GM21390 (cell line): Measurements from ENCODE around the gene SMPD3.

ENCODE experiments used
- ATAC-seq: cut with Tn5 transposase; IDR thresholded peaks from one replicate; pipeline ENCODE4 v1.9.1; 2021; ENCODE audit not compliant: unreplicated experiment

SMPD3 gene

GRCh38 chr16:68436581-68436980 is 11.7 kb downstream of the SMPD3 start:
- ATAC-seq: no peak

DNA sequence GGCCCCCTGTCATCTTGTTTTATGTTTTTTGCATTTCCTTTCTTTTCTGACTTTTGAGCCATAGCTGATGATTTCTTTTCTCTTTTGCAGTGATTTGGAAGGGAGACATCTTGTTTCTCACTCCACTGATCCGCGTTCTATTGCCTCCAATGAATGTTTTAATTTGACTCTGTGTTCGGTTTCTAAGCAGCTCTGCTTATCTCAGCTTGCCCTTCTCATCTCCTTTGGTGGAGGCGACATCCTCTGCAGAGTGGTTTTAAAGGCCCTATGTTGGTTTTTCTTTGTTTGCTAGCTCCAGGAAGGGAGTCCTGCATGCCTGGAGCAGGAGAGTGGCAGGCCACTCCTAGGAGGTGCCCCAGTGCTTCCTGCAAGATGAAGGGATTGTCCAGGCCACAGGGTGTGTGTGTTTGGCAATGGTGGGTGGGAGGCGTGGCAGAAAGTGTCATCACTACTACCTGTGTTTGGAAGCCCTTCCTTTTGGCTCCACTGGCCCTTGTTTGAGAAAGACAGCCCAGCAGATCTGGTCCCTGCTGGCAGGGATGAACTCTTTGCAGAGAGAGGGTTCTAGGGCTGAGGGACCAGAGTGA is 13.6 kb downstream of the SMPD3 start:
- ATAC-seq: no peak

DNA sequence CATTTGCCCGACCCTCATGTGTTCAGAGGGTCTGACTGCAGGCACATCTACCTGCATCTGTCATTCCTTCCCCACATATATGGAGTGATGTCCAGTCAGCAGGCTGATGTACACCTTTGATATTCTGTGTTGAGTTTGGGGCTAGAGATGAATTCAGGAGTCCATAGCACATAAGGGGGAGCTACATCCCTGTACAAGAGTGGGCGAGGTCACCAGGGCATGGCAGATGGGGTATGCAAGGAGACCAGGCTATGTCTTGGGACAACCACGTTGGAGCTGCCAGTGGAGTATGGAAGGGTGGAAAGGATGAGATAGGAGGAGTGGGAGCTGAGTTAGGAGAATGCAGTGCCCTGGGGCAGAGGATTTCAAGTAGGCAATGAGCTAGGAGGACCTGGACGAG is 15.0 kb downstream of the SMPD3 start:
- no peak for ATAC-seq

GRCh38 chr16:68432701-68433100 is 15.6 kb downstream of the SMPD3 start:
- no peak for ATAC-seq

GRCh38 chr16:68429076-68429854 is 19.0 kb downstream of the SMPD3 start:
- no peak for ATAC-seq

DNA sequence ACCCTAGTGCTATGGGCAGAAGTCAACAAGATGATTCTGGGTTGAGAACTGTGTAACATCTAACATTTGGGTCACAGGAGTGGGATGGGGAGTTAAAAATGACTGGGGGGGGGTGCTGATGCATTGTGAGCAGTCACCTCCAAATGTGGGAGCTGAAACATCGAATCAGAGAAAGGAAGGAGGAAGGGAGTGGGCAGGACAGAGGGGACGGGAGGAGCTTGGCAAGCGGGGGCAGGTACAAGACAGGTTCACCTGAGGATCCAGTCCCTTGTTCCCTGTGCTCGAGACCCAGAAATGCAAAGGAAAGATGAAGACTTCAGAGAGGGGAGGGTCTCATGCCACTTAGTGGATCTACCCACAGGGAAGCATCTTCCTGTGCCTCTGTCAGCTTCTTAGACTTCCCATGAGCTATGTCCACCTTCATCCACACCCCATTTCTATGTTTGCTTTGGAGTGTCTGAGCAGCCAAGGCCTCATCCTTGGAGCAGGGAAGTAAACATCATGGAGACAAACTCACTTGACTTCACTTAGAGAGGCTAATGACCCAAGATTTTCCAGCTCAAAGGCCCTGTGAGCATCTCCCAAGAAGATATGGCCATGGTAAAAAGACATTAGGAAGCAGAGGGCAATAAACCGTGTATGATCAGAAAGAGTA is 20.5 kb downstream of the SMPD3 start:
- no peak for ATAC-seq

- no peak for ATAC-seq
Observed at GRCh38 chr16:68426347-68426652, 22.0 kb downstream of the SMPD3 start.

DNA sequence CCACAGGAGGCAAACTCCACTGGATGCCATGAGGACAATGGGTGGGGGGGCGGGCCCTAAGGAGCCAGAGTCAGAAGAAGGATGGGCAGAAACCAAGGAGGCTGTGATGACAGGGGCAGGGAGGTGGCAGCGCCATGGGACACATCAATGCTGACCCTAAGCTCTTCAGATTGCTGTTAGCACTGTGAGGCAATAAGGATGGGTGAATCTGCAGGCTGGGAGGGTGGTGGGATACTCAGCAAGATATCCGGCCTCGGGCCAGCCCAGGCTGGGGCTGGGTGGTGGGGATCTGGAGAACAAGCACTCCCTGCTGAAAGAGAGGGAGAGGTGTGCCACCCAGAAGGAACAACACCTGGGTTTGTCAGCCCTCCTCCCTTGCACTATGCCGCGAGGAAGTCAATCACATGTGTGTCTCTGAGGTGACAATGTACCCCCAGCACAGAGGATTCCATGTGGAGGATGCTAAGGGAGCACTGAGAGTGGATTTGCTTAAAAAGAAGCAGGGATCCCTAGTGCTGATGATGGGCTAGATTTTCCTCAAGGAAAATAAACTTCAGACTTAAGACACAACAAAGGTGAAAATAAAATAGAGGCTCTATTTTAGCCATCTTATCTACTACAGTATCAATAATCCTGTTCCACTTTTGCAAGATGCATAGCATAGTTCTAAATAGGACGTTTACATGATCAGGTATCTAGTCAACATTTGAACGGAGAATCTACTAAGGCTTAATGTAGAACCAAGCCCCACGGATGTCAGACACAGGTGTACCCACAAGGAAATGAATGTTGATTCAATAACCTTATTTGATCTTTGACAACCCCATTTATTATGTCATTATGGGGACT is 22.6 kb downstream of the SMPD3 start:
- ATAC-seq: no peak

DNA sequence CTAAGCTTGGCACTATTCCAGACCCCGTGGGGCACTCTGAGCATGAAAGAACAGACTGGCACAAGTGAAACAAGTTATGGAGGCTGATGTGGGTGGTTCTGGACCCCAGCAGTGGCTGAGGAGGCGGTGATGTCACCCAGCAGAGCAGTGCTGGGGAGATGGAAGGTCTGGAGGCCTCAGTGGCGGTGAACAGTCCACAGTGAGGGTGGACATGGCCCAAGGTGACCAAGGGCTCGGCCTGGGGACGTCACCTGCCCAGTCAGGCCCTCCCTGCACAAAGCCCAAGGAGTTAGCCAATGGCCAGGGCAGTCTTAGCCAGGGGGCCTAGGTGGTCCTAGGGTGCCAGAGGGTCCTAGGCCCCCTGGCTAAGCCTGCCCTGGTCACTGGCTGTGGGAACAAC is 24.5 kb downstream of the SMPD3 start:
- ATAC-seq: no peak

DNA sequence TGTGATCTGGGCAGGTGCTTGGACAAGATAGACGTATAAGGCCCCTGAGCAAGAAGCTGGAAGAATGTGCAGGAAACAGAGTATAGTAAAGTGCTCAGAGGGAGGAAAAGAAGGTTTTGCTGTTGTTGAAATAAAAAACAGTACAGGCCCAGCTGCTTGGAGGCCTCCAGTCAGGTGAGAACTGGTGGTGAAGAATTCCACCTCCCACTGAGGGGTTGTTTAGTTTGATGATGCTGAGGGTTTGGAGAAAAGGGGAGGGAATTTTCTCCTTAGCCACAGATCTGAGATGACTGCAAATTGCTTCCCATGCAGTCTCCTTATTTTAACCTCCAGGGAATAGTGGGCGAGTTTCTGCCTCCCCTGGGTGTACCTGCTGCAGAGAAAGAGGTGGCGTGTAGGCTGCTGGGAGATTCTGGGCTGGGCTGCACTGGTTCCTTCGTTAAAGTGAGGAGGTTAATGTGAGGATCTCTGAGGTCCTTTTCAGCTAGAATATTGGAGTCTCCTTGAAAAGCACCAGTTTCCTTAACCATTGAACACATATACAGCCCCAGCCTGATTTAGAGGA is 25.8 kb downstream of the SMPD3 start:
- no peak for ATAC-seq

DNA sequence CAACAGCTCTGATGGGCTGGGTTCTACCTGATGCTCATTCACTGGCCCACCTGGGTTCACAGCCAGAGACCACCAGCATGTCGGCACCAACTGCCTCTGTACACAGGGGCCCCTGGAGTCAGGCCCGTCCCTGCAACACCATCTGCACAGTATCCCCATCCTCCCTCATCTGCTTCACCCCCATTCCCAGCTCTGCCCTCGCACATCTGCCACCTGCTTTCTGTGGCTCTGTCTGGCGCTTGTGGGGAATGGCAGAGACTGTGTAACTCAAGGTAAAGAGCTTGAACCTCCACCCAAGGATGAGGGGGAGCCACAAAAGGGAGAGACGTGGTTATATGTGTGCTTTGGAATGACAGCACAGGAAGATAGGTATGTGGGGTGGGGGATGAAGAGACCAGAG is 27.2 kb downstream of the SMPD3 start:
- no peak for ATAC-seq

GRCh38 chr16:68420366-68420942 is 27.9 kb downstream of the SMPD3 start:
- no peak for ATAC-seq

GRCh38 chr16:68417711-68418301 is 30.5 kb downstream of the SMPD3 start:
- peak; percentile 81 for ATAC-seq

GRCh38 chr16:68416057-68417046 is 32.0 kb downstream of the SMPD3 start:
- ATAC-seq: no peak

GRCh38 chr16:68414581-68414980 is 33.7 kb downstream of the SMPD3 start:
- no peak for ATAC-seq

DNA sequence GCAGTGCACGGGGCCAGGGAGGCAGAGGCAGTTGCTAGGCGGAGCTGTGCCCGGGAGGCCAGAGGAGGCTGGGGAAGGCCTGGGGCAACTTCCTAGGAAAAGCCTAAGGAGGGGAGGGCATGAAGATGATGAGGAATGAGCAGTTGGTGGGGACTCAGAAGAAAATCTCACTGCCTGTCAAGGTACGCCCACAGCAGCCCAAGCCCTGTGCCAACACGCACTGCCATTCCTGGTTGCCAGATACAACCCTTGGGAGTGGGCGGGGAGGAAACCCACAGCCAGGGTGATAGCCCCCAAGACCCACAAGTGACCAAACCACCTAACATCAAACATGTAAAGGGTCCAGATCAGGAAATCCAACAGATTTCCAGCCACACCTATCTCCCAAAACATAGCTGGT is 36.2 kb downstream of the SMPD3 start:
- no peak for ATAC-seq

DNA sequence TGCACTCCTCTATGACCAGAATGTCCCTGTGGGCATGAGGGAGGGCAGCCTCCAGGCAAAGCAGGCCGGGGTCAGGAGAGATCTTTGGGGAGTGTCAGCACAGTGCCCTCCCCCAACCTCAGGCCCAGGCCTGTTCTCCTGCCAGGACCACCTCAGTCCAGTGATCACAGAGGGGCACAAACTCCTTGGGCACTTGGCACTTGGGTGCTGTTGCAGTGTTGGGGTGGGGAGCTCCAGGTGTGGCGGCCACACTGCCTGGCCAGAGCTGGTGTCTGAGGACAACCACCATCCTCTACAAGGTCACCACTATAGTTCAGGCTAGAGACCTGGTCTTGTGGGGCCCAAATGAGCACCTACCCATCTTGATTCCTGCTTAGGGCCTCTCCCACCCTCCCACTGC is 37.2 kb downstream of the SMPD3 start:
- no peak for ATAC-seq

- no peak for ATAC-seq
Observed at GRCh38 chr16:68408967-68409366, 39.3 kb downstream of the SMPD3 start.

GRCh38 chr16:68408428-68408827 is 39.9 kb downstream of the SMPD3 start:
- ATAC-seq: no peak
